ENCODE data around the gene FARP1.

DNA sequence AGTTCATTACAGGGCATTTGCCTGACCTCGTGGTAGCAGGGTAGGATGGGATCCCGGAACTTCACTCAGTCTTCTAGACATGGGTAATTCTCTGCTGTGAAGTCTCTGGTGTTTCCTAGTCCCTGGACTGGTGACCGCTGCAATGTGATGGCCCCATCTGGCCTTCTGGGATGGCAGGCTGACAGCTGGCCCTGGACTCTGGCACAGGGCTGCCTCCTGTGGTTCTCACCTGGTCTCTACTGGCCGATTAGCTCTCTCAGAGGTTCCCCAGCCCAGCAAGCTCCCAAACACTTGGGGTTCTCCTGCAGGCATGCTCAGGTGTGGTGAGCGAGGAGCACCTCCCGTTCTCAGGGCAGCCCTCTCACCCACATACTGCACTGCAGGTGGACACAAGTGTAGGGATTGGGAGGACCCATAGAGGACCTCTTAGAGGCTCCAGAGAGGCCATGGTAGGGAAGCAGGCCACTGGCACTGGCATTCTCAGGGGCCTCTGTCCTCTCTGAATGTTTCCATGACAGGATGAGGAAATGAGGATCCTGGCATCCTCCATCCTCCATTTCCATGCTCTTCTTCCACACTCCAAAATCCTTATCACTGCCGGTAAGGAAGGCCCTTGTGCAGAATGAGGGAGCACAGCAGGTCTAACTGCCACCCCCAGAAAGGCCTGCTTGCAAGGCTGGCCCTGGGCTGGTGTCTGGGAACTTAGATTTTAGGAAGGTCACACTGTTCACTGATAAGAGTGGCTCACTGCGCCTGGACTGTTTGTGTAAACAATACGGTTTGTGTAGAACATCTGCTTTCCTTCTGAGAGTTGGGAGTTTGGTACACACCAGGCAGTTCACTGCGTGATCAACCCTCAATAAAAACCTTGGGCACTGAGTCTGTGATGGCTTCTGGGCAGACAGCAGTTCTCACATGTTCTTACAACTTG, 31.5 kb upstream of the FARP1 start:
- TF ChIP-seq, protein P1, sequence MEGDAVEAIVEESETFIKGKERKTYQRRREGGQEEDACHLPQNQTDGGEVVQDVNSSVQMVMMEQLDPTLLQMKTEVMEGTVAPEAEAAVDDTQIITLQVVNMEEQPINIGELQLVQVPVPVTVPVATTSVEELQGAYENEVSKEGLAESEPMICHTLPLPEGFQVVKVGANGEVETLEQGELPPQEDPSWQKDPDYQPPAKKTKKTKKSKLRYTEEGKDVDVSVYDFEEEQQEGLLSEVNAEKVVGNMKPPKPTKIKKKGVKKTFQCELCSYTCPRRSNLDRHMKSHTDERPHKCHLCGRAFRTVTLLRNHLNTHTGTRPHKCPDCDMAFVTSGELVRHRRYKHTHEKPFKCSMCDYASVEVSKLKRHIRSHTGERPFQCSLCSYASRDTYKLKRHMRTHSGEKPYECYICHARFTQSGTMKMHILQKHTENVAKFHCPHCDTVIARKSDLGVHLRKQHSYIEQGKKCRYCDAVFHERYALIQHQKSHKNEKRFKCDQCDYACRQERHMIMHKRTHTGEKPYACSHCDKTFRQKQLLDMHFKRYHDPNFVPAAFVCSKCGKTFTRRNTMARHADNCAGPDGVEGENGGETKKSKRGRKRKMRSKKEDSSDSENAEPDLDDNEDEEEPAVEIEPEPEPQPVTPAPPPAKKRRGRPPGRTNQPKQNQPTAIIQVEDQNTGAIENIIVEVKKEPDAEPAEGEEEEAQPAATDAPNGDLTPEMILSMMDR (IDR thresholded peaks at IDR 0.05): no peak
- TF ChIP-seq POLR2AphosphoS5 (IDR thresholded peaks at IDR 0.05): no peak
- no peak for TF ChIP-seq POLR2A (IDR thresholded peaks at IDR 0.05)
- TF ChIP-seq EP300 (IDR thresholded peaks at IDR 0.05): no peak

All from sigmoid colon (tissue), 4 donors.